Measurements from ENCODE around the gene GSN. TPM values are rescaled to one million over a fixed set of nuclear protein-coding genes. Genes with fewer than 3 reads are reported as not detected.

GSN gene
- total RNA-seq, 2 donors from 2014 or later, result 328 to 753 TPM

GRCh38 chr9:121262953-121263352, 5.0 kb upstream of the GSN start:
- intact Hi-C loops (cut with DNase I), result loop anchor here (10.0 kb wide), 1 partner anchor 48 kb away; no protein-coding TSS in a partner anchor
- no peaks in the 10 kb centered on the region for H3K9me3 ChIP-seq
- no peaks in the 10 kb centered on the region for H3K27me3 ChIP-seq
- DNase-seq (no peak), ATAC-seq (no peak)
- no peak overlapping the region for H3K27ac ChIP-seq
- 77 to 81% methylated on average over 5 of the region's 5 CpGs for WGBS, 2 donors
- H3K4me3 ChIP-seq, result no peak overlapping the region
- H3K36me3 ChIP-seq (replicated peaks in 1 of 2; ENCODE audit: insufficient read depth in 1 of 2, low read depth in 2 of 2), result no peaks in the 10 kb centered on the region
- TF ChIP-seq POLR2A (IDR thresholded peaks at IDR 0.05) (no peak), CTCF (IDR thresholded peaks at IDR 0.05) (no peak)
- peaks cover 6% of the 10 kb centered on the region for H3K4me1 ChIP-seq

GRCh38 chr9:121266356-121266755, 1.6 kb upstream of the GSN start:
- no peaks in the 10 kb centered on the region for H3K9me3 ChIP-seq
- TF ChIP-seq POLR2A (IDR thresholded peaks at IDR 0.05), result no peak
- TF ChIP-seq CTCF (IDR thresholded peaks at IDR 0.05), result no peak
- no peak overlapping the region for H3K4me3 ChIP-seq
- ATAC-seq (no peak), DNase-seq (no peak)
- H3K4me1 ChIP-seq, result peaks cover 26% of the 10 kb centered on the region
- intact Hi-C loops (cut with DNase I), result loop anchor here (10.0 kb wide), 1 partner anchor 52 kb away; no protein-coding TSS in a partner anchor
- H3K27ac ChIP-seq, result no peak overlapping the region
- no peaks in the 10 kb centered on the region for H3K36me3 ChIP-seq (replicated peaks in 1 of 2; ENCODE audit: insufficient read depth in 1 of 2, low read depth in 2 of 2)
- no peaks in the 10 kb centered on the region for H3K27me3 ChIP-seq
- 80 to 83% methylated on average over 3 of the region's 3 CpGs for WGBS, 2 donors

GRCh38 chr9:121266906-121267650, 884 bp upstream of the GSN start:
- DNase-seq (no peak), ATAC-seq (no peak)
- Histone ChIP-seq H3K36me3 (replicated peaks in 1 of 2; ENCODE audit: insufficient read depth in 1 of 2, low read depth in 2 of 2) (no peaks in the 10 kb centered on the region), H3K4me1 (peaks cover 26% of the 10 kb centered on the region), H3K27me3 (no peaks in the 10 kb centered on the region), H3K27ac (peak overlapping the region in 3 of 4 donors; percentile 35 to 66 (median 64)), H3K9me3 (no peaks in the 10 kb centered on the region), H3K4me3 (no peak overlapping the region)
- TF ChIP-seq CTCF (IDR thresholded peaks at IDR 0.05) (no peak), POLR2A (IDR thresholded peaks at IDR 0.05) (no peak)
- intact Hi-C loops (cut with DNase I), result loop anchor here (10.0 kb wide), 1 partner anchor 52 kb away; no protein-coding TSS in a partner anchor
- 83 to 84% methylated on average over 15 to 18 of the region's 18 CpGs for WGBS, 2 donors

GRCh38 chr9:121268598-121268850, 562 bp downstream of the GSN start:
- peak; percentile 36 for ATAC-seq
- H3K27me3 ChIP-seq, result no peaks in the 10 kb centered on the region
- H3K27ac ChIP-seq, result peak overlapping the region; percentile 64 to 66 (median 64)
- peak overlapping the region; percentile 32 to 33 for H3K4me3 ChIP-seq
- WGBS, 2 donors, result 2 to 5% methylated on average over 5 of the region's 5 CpGs
- DNase-seq, result peak in 1 of 4 donors; percentile 26
- no peak for TF ChIP-seq CTCF (IDR thresholded peaks at IDR 0.05)
- TF ChIP-seq POLR2A (IDR thresholded peaks at IDR 0.05), result no peak
- no peaks in the 10 kb centered on the region for H3K36me3 ChIP-seq (replicated peaks in 1 of 2; ENCODE audit: insufficient read depth in 1 of 2, low read depth in 2 of 2)
- no peaks in the 10 kb centered on the region for H3K9me3 ChIP-seq
- intact Hi-C loops (cut with DNase I), result loop anchor here (10.0 kb wide), 1 partner anchor 54 kb away; no protein-coding TSS in a partner anchor
- peaks cover 26% of the 10 kb centered on the region for H3K4me1 ChIP-seq
